Aorta (tissue), 5 donors: Measurements from ENCODE around the gene TTLL5. TPM values are rescaled to one million over a fixed set of nuclear protein-coding genes. Genes with fewer than 3 reads are reported as not detected.

Experiments
- ATAC-seq: fragments of 200-7000 bp; cut with Tn5 transposase; one replicate; pipeline ENCODE4 v1.9.1; 2022; ENCODE audit warnings: moderate library complexity; ENCODE audit not compliant: low FRiP score
- DNase-seq, 2 donors: peaks; one replicate each; pipeline ENCODE4 v3.0.0-alpha.2; 2020
- H3K27ac ChIP-seq, 2 donors: one replicate each; pipeline ENCODE4 v1.5.1; 2013; ENCODE audit warnings: low read length in 2 of 2, mild to moderate bottlenecking in 2 of 2, moderate library complexity in 2 of 2, control low read depth in 1 of 2, inconsistent platforms in 1 of 2, low read depth in 1 of 2
- H3K27me3 ChIP-seq, 2 donors: one replicate each; pipeline ENCODE4 v1.6.1; 2013; ENCODE audit warnings: control low read depth in 1 of 2, low read length in 1 of 2, mild to moderate bottlenecking in 1 of 2, moderate library complexity in 1 of 2; ENCODE audit not compliant: insufficient read depth in 2 of 2, control insufficient read depth in 1 of 2
- H3K36me3 ChIP-seq, 2 donors: one replicate each; pipeline ENCODE4 v1.6.1; 2013; ENCODE audit warnings: control low read depth in 1 of 2, low read length in 1 of 2, mild to moderate bottlenecking in 1 of 2; ENCODE audit not compliant: insufficient read depth in 2 of 2, control insufficient read depth in 1 of 2
- H3K4me1 ChIP-seq, 2 donors: one replicate each; pipeline ENCODE4 v1.6.1; 2013; ENCODE audit warnings: low read length in 2 of 2, control low read depth in 1 of 2, mild to moderate bottlenecking in 1 of 2, moderate library complexity in 1 of 2; ENCODE audit not compliant: insufficient read depth in 2 of 2, control insufficient read depth in 1 of 2
- H3K4me3 ChIP-seq, 2 donors: one replicate each; pipeline ENCODE4 v1.5.1; 2013; ENCODE audit warnings: low read length in 2 of 2, control low read depth in 1 of 2, mild to moderate bottlenecking in 1 of 2
- H3K9me3 ChIP-seq: one replicate; pipeline ENCODE4 v1.6.1; 2013; ENCODE audit warnings: mild to moderate bottlenecking, low read length; ENCODE audit not compliant: control insufficient read depth
- WGBS, 2 donors: extraction: QIAGEN DNeasy Blood & Tissue Kit; methylation state at CpG; one replicate each; pipeline ENCODE4 v1.1.7; 2013; 5-methylcytosine and 5-hydroxymethylcytosine counted together
- intact Hi-C, 2 donors: fragments of 100-400 bp; cut with DNase I; formaldehyde crosslinking; loops; one replicate each; pipeline versions ENCODE4 v1.14.2 to v1.15.0; 2022
- polyA plus RNA-seq, 2 donors: library from polyadenylated mRNA; stranded (reverse); fragments of 200-250 nt; gene quantifications; one replicate each; pipeline ENCODE4 v1.2.3, GENCODE V29; 2013
- total RNA-seq, 2 donors: library from RNA; stranded (reverse); fragmentation: NEBNext Ultra II Directional; extraction: Animal tissue kit (Norgen Biotek cat#: 25700); gene quantifications; one replicate each; pipeline ENCODE4 v1.2.1, GENCODE V29; 2021
- donor health status: healthy with polysubstance abuse.
- donor health status: Bipolar disorder and iron deficiency.
- donor health status: DM: no; HTN: no; CAD: no.
- donor health status: DM: no; HTN: no; CAD: no.
- donor health status: DM: yes; HTN: yes; CAD: no.

The TTLL5 gene
- total and polyA plus RNA-seq, 4 donors: 7.7 to 40.8 (median 22.8) TPM

- H3K4me1 ChIP-seq: peaks cover 0 to 2% of the 10 kb centered on the region in 2 donors
- H3K36me3 ChIP-seq: peaks cover 0 to 2% of the 10 kb centered on the region in 2 donors
- DNase-seq (peak in 1 of 2 donors; percentile 83), ATAC-seq (no peak)
- no peaks in the 10 kb centered on the region for H3K9me3 ChIP-seq
- no peak overlapping the region for H3K4me3 ChIP-seq
- no peak overlapping the region for H3K27ac ChIP-seq
- intact Hi-C loops: loop anchor here (5.0 to 10.0 kb wide), 5 partner anchors 72 to 191 kb away; partner anchors contain the start of gene TGFB3 (in 1 of the 2)
- 33 to 36% methylated on average over 7 of the region's 7 CpGs for WGBS, 2 donors
- no peaks in the 10 kb centered on the region for H3K27me3 ChIP-seq
Observed at GRCh38 chr14:75905147-75905904, 244.3 kb downstream of the TTLL5 start.

GRCh38 chr14:75906228-75906627 lies 245.2 kb downstream of the TTLL5 start:
- ATAC-seq: no peak
- peaks cover 0 to 2% of the 10 kb centered on the region in 2 donors for H3K36me3 ChIP-seq
- peaks cover 0 to 2% of the 10 kb centered on the region in 2 donors for H3K4me1 ChIP-seq
- H3K27me3 ChIP-seq: no peaks in the 10 kb centered on the region
- intact Hi-C loops: loop anchor here (5.0 to 10.0 kb wide), 5 partner anchors 71 to 191 kb away; partner anchors contain the start of gene TGFB3 (in 1 of the 2)
- H3K27ac ChIP-seq: no peak overlapping the region
- no peak for DNase-seq
- 63 to 74% methylated on average over 5 of the region's 5 CpGs for WGBS, 2 donors
- no peak overlapping the region for H3K4me3 ChIP-seq
- no peaks in the 10 kb centered on the region for H3K9me3 ChIP-seq

DNA sequence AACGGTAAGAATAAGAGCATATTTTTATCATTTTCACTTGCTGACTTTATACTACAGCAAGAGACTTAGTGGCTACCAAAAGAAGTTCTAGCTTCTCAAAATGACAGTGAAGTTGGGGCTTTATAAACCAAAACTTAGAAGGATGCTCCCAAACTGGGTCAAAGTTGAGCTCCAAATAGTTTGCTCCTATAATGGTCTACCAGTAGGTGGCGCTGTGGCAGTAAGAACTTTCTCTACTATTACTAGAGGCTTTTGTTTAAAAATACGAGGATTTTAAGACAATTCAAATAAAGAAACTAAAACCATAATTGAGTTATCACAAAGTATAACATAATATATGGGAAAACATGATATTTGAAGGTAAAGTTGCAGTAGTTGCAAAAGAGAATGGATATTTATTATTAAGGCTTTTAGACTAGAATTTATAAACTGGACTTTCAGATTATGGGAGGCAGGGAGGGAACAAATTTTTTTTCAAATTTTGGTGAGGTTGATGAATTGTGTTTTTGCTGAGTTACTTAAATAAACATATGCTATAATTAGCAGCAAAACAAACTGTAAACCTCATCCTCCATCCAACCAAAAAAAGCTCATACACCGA lies 245.7 kb downstream of the TTLL5 start:
- H3K36me3 ChIP-seq: peaks cover 0 to 2% of the 10 kb centered on the region in 2 donors
- WGBS, 2 donors: 25 to 26% methylated on average over 4 of the region's 4 CpGs
- H3K4me1 ChIP-seq: peaks cover 0 to 2% of the 10 kb centered on the region in 2 donors
- no peak overlapping the region for H3K27ac ChIP-seq
- intact Hi-C loops: loop anchor here (5.0 to 10.0 kb wide), 5 partner anchors 71 to 192 kb away; partner anchors contain the start of gene TGFB3 (in 1 of the 2)
- ATAC-seq (peak; percentile 81), DNase-seq (peak; percentile 71 to 84)
- no peaks in the 10 kb centered on the region for H3K27me3 ChIP-seq
- no peaks in the 10 kb centered on the region for H3K9me3 ChIP-seq
- H3K4me3 ChIP-seq: no peak overlapping the region

DNA sequence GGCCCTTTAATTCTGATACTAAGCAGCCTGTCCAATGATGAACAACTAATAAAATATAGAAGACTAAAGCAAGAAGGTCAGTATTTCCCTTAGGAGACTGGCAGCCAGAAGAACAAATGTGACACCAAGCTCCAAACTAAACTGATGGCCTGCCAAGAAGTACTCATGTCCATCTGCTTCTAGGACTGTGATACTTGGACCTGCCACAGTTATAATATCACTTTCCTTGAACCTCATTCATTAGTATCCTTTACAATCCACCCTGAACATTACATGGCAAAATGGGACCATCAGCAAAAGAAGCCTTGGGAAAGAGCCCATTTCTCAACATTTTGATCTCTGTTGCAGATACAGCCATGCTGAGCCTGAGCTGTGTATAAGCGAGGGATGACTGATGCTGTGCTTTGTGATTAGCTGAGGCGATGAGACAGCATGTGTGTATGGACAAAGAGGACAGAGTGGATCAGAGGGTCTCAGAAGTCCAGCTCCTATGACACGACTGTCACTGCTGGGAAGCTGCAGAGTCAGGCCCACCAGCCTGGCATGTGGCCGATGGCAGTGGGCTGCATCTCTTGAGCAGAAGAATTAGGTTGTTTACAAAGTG lies 246.8 kb downstream of the TTLL5 start:
- Histone ChIP-seq H3K27me3 (no peaks in the 10 kb centered on the region), H3K27ac (no peak overlapping the region), H3K9me3 (no peaks in the 10 kb centered on the region), H3K36me3 (no peaks in the 10 kb centered on the region), H3K4me1 (peaks cover 0 to 2% of the 10 kb centered on the region in 2 donors), H3K4me3 (no peak overlapping the region)
- intact Hi-C loops: loop anchor here (5.0 to 10.0 kb wide), 5 partner anchors 69 to 193 kb away; partner anchors contain the start of gene TGFB3 (in 1 of the 2)
- WGBS, 2 donors: 85 to 92% methylated on average over 4 of the region's 4 CpGs
- no peak for ATAC-seq
- no peak for DNase-seq

- Histone ChIP-seq H3K4me3 (no peak overlapping the region), H3K36me3 (no peaks in the 10 kb centered on the region), H3K27me3 (no peaks in the 10 kb centered on the region), H3K27ac (no peak overlapping the region), H3K4me1 (peaks cover 0 to 2% of the 10 kb centered on the region in 2 donors), H3K9me3 (no peaks in the 10 kb centered on the region)
- no peak for ATAC-seq
- WGBS, 2 donors: 88 to 93% methylated on average over 3 of the region's 3 CpGs
- intact Hi-C loops: loop anchor here (5.0 to 10.0 kb wide), 5 partner anchors 68 to 195 kb away; partner anchors contain the start of gene TGFB3 (in 1 of the 2)
- no peak for DNase-seq
Observed at GRCh38 chr14:75909630-75910029, 248.6 kb downstream of the TTLL5 start.

DNA sequence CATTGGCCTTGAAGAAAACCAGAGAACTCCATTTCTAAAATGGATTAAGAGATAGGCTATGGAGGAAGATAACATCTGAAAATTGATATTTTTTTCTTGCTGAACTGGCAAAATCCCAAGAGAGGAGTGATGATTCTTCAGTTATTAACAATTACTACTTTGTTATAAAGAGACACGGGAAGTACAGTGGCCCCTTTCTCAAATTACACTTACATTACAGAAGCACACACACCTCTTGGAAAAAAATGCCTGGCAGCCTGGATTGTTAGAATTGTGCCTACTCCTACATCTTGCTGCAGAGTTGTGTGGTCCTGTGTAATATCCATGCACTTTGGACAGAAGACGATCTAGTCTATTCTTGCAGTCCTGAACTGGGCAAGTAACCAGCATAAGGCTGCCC lies 249.0 kb downstream of the TTLL5 start:
- no peaks in the 10 kb centered on the region for H3K36me3 ChIP-seq
- no peak overlapping the region for H3K4me3 ChIP-seq
- peaks cover 0 to 2% of the 10 kb centered on the region in 2 donors for H3K4me1 ChIP-seq
- no peaks in the 10 kb centered on the region for H3K9me3 ChIP-seq
- 93 to 94% methylated on average over 2 of the region's 2 CpGs for WGBS, 2 donors
- DNase-seq (no peak), ATAC-seq (no peak)
- intact Hi-C loops: no loop called here
- H3K27ac ChIP-seq: no peak overlapping the region
- no peaks in the 10 kb centered on the region for H3K27me3 ChIP-seq

DNA sequence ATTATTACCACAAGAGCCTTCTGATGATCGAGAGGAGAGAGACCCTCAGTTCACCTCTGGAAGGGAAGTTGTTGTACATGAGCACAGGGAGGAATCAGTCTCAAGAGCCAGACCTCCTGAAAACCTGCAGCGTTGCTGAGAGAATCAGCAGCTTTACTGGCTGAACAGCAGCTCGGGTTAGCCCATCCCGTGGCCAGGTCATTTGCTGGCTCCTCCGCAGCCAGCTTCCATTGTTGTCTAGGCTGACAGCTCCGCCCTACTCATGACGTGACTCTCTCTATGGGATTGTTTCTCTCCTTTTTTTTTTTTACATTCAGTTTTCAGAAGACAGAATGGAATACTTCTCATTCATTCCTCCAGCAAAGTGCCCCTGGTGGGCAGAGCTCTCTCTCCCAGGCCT lies 250.8 kb downstream of the TTLL5 start:
- ATAC-seq (no peak), DNase-seq (no peak)
- WGBS, 2 donors: 80% methylated on average over 7 of the region's 7 CpGs
- H3K4me1 ChIP-seq: no peaks in the 10 kb centered on the region
- no peak overlapping the region for H3K4me3 ChIP-seq
- H3K27ac ChIP-seq: no peak overlapping the region
- H3K36me3 ChIP-seq: no peaks in the 10 kb centered on the region
- H3K9me3 ChIP-seq: no peaks in the 10 kb centered on the region
- no peaks in the 10 kb centered on the region for H3K27me3 ChIP-seq
- intact Hi-C loops: no loop called here

DNA sequence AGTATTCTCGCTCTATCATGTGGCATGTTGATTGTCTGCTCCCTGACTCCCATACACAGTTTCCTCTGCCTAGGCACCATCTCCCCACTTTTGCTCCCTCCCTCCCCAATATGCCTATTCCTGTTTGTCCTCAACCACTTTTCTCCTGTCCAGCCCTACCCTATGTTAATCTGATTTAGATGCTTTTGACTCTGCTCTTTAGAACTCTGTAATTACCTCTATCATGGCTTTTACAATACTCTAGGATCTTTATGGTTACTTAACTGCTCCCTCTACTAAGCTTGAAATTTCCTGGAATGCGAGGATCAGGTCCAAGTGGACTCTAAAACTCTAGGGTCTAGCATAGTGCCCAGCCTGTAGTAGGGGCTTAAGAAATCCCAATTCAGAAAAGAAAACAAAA lies 252.1 kb downstream of the TTLL5 start:
- WGBS, 2 donors: 97% methylated on average over 2 of the region's 2 CpGs

More for the DNA sequence above, 252.1 kb downstream of the TTLL5 start:
- Histone ChIP-seq H3K27ac (no peak overlapping the region), H3K4me3 (no peak overlapping the region), H3K4me1 (no peaks in the 10 kb centered on the region), H3K36me3 (no peaks in the 10 kb centered on the region), H3K27me3 (no peaks in the 10 kb centered on the region), H3K9me3 (no peaks in the 10 kb centered on the region)
- ATAC-seq: no peak
- no peak for DNase-seq
- intact Hi-C loops: no loop called here
